Caki2 (cell line): ENCODE data around the gene MAPKAP1. TPM values are rescaled to one million over a fixed set of nuclear protein-coding genes. Genes with fewer than 3 reads are reported as not detected.
A peak's percentile ranks its signal among the peaks of the same experiment; 100 is the strongest.

Source experiments
- DNase-seq: peaks from one replicate; pipeline ENCODE4 v3.0.0-alpha.2; 2015; ENCODE audit warnings: low read depth
- in situ Hi-C: cut with HindIII; loops from 2 replicates; pipeline ENCODE4 v1.10.0; 2016; ENCODE audit warnings: low sequenced_read_pairs, low pct_unique_long_range_greater_than_20kb, mixed read lengths
- total RNA-seq: library from RNA; depleted of rRNA; stranded (reverse); fragments of >200 nt; shearing (Covaris generic); gene quantifications from 2 replicates; pipeline ENCODE4 v1.2.3, GENCODE V29; 2014; ENCODE audit warnings: low replicate concordance

The MAPKAP1 gene
- total RNA-seq, 1 experiment from 2014 or later: 68.7 TPM

- DNase-seq: no peak
- in situ Hi-C loops: no loop called here
Observed at GRCh38 chr9:125537442-125538091, 169.4 kb downstream of the MAPKAP1 start.

DNA sequence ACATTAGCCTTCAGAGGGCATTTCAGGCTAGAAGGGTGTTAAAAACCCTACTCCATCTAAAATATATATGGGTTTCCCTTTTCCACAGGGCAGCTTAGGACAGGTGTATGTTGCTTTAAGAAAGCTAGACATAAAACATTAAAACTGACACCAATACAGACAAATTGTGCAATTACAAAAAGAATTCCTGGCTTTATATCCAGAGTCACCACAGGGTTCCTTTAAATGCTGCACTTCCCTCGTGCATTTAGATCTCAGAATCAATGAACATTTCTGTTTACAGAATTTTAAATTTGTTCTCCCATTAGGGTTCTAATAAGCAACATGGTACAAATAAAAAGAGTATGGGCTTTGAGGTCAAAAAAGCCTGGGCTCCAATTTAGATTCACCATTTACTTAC is 170.2 kb downstream of the MAPKAP1 start:
- in situ Hi-C loops: no loop called here

GRCh38 chr9:125536167-125536772 is 170.7 kb downstream of the MAPKAP1 start:
- peak; percentile 65 for DNase-seq
- in situ Hi-C loops: no loop called here

More for the DNA sequence above, 170.2 kb downstream of the MAPKAP1 start:
- DNase-seq: no peak

DNA sequence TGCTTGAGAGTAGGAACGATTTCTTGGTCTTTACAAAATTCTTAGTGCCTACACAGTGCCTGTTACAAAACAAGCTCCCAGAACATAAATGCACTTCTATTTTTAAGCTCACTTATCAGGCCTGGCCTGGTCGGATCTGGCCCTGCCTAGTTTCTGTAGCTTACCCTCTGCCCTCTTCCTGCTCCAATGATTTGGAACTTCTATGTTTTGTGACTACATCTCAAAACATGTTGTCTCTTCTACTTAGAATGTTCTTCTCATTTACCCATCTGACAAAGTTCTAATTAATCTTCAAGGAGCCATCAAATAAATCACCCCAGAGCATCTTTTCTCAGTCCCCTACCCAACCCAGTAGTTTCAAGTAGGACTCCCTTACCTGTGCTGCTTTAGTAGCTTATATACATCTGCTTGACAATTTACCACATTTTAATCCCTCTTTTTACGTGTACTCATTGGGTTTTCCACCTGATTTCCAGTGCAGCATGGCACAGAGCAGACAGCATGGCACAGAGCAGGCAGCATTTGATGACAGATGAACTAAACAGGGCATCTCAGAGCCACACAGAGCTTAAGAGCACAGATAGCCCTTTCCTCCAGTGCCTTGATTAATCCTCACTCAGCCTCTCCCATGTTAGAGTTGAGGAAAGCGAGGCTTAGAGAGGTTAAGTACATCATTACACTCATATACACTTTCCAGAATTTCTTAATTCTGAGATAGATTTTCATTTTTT is 171.9 kb downstream of the MAPKAP1 start:
- in situ Hi-C loops: no loop called here
- peak; percentile 75 for DNase-seq

DNA sequence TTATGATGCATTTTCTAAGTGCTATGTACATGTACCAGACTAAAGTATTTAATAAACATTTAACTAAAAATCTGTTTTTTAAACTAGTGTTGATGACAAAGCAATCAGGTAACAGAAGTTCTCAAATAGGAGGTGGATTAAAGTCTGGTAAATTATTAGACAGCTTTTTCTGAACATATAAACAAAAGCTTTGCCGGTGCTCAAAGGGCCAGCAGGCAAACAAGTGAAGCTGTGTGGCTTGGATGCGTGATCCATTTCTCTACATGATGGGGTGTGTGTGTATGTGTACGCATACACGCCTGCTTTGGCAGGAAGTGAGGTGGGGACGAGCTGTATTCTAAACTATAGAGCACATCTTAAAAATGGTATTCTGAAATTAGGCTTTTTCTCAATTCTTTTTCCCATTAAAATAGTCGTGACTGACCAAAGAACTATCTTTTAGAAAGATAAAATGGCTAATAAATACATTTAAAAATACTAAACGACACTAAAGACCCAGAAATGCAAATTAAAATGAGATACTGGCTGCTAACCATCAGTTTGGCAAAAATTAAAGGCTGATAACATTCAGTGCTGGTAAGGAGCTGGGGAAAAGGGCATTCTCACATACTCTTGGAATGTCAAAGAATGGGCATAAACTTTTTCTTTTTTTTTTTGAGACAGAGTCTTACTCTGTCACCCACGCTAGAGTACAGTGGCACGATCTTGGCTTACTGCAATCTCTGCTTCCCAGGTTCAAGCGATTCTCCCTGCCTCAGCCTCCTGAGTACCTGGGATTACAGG is 174.0 kb downstream of the MAPKAP1 start:
- DNase-seq: peak; percentile 63
- in situ Hi-C loops: no loop called here

DNA sequence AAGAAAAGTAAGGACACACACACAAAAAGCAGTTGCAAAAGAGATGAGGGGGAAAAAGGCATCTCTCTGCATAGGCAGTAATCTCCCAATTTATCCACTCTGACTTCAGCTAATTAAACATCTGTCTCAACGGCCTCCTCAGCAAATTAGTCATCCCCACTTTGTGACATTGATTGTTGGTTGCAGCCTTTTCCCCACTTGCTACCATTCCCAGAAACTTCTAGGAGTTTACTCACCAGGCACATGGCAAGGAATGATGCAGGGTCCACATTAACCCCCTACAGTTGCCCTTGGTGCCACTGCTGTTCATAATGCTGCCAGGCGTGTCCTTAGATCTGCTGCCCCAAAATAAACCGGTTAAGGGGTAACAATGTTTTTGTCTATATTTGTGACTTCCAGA is 174.6 kb downstream of the MAPKAP1 start:
- in situ Hi-C loops: no loop called here
- peak; percentile 58 for DNase-seq

DNA sequence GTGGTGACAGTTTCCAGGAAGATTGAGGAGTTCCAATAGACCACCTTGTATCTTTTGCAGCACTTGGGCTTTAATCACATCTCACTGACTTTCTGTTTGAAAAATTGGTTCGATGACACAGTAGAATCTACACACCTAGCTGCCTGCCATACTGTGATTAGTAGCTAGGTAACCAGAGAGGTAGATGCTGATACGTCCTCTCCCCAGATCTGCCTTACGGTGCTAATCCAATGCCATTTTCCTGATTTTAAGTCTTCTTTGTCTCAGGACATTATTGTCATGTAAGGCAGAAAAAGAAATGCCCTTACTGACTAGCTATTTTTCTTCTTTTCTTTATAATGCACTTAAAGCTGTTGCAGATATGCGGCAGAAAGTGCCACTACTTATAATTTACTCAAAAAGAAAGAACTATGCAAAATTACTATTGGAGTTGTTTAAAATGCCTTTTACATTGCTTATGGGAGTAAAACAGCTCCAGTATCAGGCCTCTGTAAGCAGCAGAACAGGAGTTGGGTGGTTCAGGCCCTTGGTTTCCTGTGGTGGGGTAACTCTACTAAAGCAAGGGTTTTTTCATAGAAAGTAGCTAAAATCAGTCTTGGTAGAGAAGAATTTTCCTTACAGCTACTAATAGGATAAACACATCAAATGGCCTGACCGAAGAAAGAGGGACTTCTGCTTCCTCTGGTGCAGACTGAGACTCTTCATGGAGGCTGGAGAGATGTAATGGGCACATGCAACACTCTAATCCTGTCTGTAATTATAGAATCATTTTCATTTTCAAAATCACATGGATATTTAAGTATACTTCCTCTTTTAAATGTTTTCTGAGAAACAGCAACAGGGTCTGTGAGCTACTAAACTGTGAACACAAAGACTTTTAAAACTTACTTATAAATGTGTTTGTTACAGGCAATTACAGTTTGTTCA is 177.2 kb downstream of the MAPKAP1 start:
- DNase-seq: no peak
- in situ Hi-C loops: no loop called here

GRCh38 chr9:125529107-125529506 is 177.9 kb downstream of the MAPKAP1 start:
- DNase-seq: no peak
- in situ Hi-C loops: no loop called here

DNA sequence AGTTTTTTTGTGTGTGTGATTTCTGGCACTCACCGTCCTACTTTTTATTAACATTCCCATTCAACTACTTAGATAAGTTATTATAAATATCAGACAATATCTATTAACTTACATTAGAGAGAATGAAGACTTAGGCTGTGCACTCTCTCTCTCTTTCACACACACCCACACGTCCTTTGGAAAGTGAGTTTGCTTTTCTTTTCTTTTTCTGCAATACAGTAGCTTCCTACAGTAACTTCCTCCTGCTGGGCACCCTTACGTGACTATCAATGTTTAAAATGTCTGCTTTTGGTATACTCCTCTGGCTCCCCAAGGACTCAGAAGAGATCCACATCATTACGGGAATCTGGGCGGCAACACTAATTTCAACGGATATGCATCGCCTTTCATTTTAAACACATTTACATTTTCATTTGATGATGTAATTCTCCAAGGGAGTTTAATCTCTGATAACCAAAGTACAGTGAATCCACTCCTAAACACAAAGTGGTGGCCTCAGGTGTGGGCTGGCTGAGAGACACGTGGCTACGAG is 179.5 kb downstream of the MAPKAP1 start:
- in situ Hi-C loops: no loop called here
- DNase-seq: no peak

DNA sequence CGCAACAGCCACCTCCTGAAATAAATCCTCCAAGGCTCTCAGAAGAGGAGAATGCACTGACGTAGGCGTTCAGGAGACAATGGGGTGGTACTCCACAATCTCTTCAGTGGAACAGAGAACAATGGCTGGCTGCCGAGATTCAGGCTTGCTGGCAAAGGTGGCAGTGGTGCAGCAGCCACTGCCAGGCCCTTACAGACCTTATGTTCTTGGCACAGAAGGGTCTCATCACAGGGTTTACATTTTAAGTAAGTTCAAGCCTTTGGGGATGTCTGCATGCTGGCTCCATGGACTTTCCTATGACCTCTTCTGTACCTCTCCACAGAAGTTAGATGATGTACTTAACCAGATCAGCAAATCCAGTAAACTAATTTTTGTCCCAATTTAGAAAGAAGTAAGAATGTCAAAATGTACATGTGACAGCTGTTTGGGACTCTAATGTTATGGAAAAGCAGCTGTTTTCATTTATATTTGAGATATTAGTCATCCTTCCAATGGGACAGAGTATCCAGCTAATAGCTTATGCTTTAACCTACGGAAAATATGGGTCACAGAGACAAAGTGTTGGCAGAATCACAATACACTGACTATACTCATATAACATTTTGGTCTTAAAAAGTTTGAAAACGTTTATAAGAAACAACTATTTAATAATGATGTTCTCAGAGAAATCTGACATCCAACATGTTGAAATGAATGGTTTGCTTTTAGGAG is 180.9 kb downstream of the MAPKAP1 start:
- DNase-seq: no peak
- in situ Hi-C loops: no loop called here

DNA sequence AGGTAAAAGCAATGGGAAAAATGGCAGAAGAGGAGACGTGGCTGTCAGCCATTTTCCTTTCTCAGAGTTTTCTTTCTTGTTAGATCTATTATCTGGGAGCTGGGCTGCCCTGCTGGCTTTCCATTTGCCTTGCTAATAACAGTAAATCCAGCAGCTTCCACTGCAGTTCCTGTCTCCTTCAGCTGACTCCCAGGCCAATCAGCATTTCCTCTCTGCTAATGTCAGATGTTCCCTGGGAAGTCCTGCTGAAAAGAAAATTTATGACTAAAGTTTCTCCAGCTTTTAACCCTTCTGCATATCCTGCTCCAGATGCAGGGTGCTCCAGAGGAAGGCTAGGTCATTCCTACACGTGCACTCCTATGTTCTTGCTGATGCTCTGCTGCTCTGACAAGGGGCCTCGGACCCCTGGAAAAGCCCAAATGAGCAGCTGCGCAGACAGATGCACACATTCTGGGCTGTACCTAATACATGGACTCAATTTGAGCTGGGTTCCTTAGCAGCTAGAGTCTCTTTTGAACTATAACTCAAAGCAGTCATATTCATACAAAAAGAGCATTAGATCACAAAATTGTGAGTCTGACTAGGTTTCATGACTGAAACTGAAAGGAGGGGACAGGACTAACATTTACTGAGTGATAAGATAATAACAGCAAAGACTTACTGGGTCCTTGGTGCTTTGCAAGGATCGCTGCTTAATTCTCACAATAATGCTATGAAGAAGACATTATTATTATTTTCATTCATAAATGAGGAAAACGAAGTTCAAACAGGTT is 182.2 kb downstream of the MAPKAP1 start:
- in situ Hi-C loops: no loop called here
- DNase-seq: no peak

GRCh38 chr9:125523681-125524080 is 183.3 kb downstream of the MAPKAP1 start:
- in situ Hi-C loops: no loop called here

GRCh38 chr9:125522328-125522725 is 184.7 kb downstream of the MAPKAP1 start:
- in situ Hi-C loops: no loop called here
- no peak for DNase-seq

More at GRCh38 chr9:125523681-125524080, 183.3 kb downstream of the MAPKAP1 start:
- no peak for DNase-seq

GRCh38 chr9:125521462-125522327 is 185.3 kb downstream of the MAPKAP1 start:
- peak; percentile 63 for DNase-seq
- in situ Hi-C loops: no loop called here

DNA sequence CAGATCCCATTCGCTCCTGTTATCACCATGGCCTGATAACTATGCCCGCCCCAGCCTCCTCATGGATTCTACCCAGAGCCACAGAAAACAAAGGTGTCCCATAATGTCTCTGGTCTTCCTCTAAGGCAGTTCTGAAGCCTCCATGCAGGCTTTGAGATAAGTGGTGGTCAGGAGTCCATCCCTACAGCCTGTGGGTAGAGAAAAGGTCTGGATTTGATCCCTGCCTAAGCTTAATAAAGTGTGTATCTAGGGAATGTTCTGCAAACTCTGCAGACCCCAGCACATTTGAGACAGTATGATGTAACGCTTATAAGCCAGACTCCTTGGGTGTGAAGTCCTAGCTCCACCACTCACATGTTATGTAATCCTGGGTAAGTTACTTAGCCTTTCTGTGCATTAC is 187.3 kb downstream of the MAPKAP1 start:
- in situ Hi-C loops: no loop called here

More for the DNA sequence above, 187.3 kb downstream of the MAPKAP1 start:
- DNase-seq: no peak
